Osteocyte (in vitro differentiated cells): ENCODE data around the gene DSG2. TPM values are rescaled to one million over a fixed set of nuclear protein-coding genes. Genes with fewer than 3 reads are reported as not detected.

Experiments used
- DNase-seq: peaks from one replicate; pipeline ENCODE4 v3.0.0; 2021; ENCODE audit warnings: mixed read lengths; ENCODE audit not compliant: unreplicated experiment; ENCODE audit errors: extremely low spot score
- H3K27ac Mint-ChIP-seq: one replicate; pipeline ENCODE4 v1.8.0; 2021; ENCODE audit warnings: mild to moderate bottlenecking, mixed read lengths; ENCODE audit not compliant: unreplicated experiment
- H3K27me3 Mint-ChIP-seq: one replicate; pipeline ENCODE4 v1.8.0; 2021; ENCODE audit warnings: mixed read lengths; ENCODE audit not compliant: unreplicated experiment
- H3K36me3 Mint-ChIP-seq: one replicate; pipeline ENCODE4 v1.8.0; 2021; ENCODE audit warnings: mixed read lengths; ENCODE audit not compliant: unreplicated experiment
- H3K4me1 Mint-ChIP-seq: one replicate; pipeline ENCODE4 v1.8.0; 2021; ENCODE audit warnings: mixed read lengths; ENCODE audit not compliant: unreplicated experiment
- H3K4me3 Mint-ChIP-seq: one replicate; pipeline ENCODE4 v1.8.0; 2021; ENCODE audit warnings: mild to moderate bottlenecking, moderate library complexity, mixed read lengths; ENCODE audit not compliant: unreplicated experiment
- H3K9me3 Mint-ChIP-seq: one replicate; pipeline ENCODE4 v1.8.0; 2021; ENCODE audit warnings: mixed read lengths; ENCODE audit not compliant: unreplicated experiment
- CTCF ChIP-seq: fragments of 200-600 bp; sonication (generic); IDR thresholded peaks from 2 replicates; pipeline ENCODE4 v1.5.0; 2021; ENCODE audit warnings: antibody characterized with exemption, mild to moderate bottlenecking, moderate library complexity
- total RNA-seq: library from RNA; stranded (reverse); gene quantifications from 2 replicates; pipeline ENCODE4 v1.2.1, GENCODE V29; 2021

Gene DSG2
- total RNA-seq, 1 donor from 2014 or later, result 16.6 TPM

DNA sequence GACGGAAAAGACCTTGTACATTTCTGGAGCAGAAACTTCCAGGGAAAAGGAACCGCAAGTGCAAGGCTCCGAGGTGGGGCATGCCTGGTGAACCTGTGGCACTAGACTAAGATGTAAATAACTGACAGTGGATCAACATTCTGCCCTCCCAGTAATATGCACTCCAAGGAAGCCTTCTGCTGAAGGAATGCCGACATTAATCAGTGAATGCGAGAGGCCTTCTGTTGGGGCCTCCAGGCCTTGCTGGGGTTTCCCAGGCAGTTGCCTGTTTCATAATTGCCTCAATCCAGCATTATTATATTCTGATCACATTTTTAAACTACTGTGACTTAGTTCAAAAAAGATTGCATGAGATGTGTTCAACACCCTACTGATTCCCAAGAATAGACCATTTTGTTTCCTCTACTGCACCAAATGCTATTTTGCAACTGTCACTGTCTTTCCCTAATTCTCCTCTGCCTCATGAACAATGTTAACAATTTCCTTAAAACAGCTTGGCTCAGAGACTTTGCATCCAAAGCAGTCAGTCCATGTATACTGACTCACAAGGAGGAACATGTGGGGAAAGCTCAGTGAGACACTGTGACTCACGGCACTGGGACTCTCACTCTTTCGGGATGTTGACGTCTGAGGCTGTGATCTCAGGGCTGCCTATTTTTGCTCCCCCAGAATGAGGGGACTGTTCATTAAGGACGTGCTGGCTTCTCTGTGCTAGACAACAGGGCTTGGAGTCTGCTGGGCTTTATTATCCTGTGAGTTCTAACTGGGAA lies 10.5 kb upstream of the DSG2 start:
- Mint-ChIP-seq H3K4me1 (peaks cover 4% of the 10 kb centered on the region), H3K36me3 (no peaks in the 10 kb centered on the region), H3K27me3 (peaks cover 10% of the 10 kb centered on the region), H3K27ac (no peak overlapping the region), H3K4me3 (no peak overlapping the region), H3K9me3 (no peaks in the 10 kb centered on the region)
- TF ChIP-seq CTCF, result no peak
- no peak for DNase-seq

GRCh38 chr18:31489311-31489710 lies 8.7 kb upstream of the DSG2 start:
- no peak for DNase-seq
- Mint-ChIP-seq H3K27me3 (peaks cover 9% of the 10 kb centered on the region), H3K9me3 (no peaks in the 10 kb centered on the region), H3K27ac (no peak overlapping the region), H3K4me1 (peaks cover 4% of the 10 kb centered on the region), H3K4me3 (no peak overlapping the region), H3K36me3 (no peaks in the 10 kb centered on the region)
- TF ChIP-seq CTCF, result no peak

- DNase-seq, result no peak
- Mint-ChIP-seq H3K27me3 (peaks cover 9% of the 10 kb centered on the region), H3K9me3 (no peaks in the 10 kb centered on the region), H3K4me3 (no peak overlapping the region), H3K36me3 (no peaks in the 10 kb centered on the region), H3K4me1 (peaks cover 4% of the 10 kb centered on the region), H3K27ac (no peak overlapping the region)
- no peak for TF ChIP-seq CTCF
Observed at GRCh38 chr18:31490387-31490786, 7.6 kb upstream of the DSG2 start.

DNA sequence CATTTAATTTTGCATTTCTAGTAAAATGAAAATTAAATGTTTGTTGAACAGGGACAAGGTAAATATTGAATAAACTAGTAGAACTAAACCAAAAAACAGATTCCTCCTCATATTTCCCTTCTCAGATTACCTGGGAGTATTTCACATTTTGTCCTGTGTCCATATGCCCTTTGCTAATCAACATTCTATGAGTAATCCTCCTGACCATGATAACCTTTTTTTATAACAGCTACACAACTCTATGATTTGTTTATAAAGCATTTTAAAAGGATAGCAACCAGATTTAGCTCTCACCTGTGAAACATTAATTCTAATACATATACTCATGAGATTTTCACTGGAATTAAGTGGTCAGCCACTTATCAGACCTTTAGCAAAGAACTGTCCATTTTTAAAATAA lies 7.1 kb upstream of the DSG2 start:
- TF ChIP-seq CTCF, result no peak
- no peak for DNase-seq

DNA sequence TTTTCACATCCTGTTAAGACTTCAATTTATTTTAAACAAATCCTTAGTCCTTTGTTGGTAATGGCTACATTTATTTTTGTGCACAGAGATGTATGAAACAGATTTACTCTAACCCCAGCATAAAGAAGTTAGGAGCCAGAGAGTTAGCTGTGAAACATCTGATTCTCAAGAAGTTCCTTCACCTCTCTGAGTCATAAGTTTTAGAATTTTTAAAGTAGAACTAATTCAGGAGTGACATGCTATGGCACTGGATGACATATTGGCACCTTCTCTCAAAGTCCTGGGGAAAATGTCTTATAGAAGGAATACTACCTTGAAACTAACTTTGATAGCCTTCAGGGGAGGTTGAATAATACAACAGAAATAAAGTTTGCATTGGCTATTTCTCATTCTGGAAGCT lies 6.4 kb upstream of the DSG2 start:
- Mint-ChIP-seq H3K4me3 (no peak overlapping the region), H3K27me3 (peaks cover 9% of the 10 kb centered on the region), H3K9me3 (no peaks in the 10 kb centered on the region), H3K4me1 (peaks cover 4% of the 10 kb centered on the region), H3K27ac (no peak overlapping the region), H3K36me3 (no peaks in the 10 kb centered on the region)
- no peak for DNase-seq
- TF ChIP-seq CTCF, result no peak

More for the DNA sequence above, 7.1 kb upstream of the DSG2 start:
- Mint-ChIP-seq H3K27me3 (peaks cover 9% of the 10 kb centered on the region), H3K27ac (no peak overlapping the region), H3K4me1 (peaks cover 4% of the 10 kb centered on the region), H3K4me3 (no peak overlapping the region), H3K9me3 (no peaks in the 10 kb centered on the region), H3K36me3 (no peaks in the 10 kb centered on the region)
